ENCODE results near the gene GDF9.

Gene GDF9

DNA sequence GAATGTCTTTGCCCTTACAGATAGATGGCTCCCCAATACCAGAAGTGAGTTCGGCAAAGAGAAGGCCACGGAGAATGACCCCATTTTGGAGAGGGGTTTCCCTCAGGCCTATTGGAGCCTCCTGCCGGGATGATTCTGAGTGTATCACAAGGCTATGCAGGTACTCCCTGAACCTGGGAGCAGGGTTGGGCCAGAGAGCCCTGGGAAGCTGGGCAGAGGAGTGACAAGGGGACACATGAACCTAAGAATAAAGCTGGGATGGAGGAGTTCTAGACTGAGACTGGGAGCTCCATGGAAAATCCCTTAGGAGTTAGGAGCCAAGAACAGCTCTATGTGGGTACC is 7.6 kb upstream of the GDF9 start:
- no peak for DNase-seq (ENCODE audit: low read depth in 2 of 2)
- TF ChIP-seq, protein P1, sequence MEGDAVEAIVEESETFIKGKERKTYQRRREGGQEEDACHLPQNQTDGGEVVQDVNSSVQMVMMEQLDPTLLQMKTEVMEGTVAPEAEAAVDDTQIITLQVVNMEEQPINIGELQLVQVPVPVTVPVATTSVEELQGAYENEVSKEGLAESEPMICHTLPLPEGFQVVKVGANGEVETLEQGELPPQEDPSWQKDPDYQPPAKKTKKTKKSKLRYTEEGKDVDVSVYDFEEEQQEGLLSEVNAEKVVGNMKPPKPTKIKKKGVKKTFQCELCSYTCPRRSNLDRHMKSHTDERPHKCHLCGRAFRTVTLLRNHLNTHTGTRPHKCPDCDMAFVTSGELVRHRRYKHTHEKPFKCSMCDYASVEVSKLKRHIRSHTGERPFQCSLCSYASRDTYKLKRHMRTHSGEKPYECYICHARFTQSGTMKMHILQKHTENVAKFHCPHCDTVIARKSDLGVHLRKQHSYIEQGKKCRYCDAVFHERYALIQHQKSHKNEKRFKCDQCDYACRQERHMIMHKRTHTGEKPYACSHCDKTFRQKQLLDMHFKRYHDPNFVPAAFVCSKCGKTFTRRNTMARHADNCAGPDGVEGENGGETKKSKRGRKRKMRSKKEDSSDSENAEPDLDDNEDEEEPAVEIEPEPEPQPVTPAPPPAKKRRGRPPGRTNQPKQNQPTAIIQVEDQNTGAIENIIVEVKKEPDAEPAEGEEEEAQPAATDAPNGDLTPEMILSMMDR (IDR thresholded peaks at IDR 0.05; ENCODE audit: low read depth, low read length) = no peak
- H3K4me3 ChIP-seq (replicated peaks in 1 of 2; ENCODE audit: low read depth in 2 of 2, low read length in 2 of 2) = no peak overlapping the region

DNA sequence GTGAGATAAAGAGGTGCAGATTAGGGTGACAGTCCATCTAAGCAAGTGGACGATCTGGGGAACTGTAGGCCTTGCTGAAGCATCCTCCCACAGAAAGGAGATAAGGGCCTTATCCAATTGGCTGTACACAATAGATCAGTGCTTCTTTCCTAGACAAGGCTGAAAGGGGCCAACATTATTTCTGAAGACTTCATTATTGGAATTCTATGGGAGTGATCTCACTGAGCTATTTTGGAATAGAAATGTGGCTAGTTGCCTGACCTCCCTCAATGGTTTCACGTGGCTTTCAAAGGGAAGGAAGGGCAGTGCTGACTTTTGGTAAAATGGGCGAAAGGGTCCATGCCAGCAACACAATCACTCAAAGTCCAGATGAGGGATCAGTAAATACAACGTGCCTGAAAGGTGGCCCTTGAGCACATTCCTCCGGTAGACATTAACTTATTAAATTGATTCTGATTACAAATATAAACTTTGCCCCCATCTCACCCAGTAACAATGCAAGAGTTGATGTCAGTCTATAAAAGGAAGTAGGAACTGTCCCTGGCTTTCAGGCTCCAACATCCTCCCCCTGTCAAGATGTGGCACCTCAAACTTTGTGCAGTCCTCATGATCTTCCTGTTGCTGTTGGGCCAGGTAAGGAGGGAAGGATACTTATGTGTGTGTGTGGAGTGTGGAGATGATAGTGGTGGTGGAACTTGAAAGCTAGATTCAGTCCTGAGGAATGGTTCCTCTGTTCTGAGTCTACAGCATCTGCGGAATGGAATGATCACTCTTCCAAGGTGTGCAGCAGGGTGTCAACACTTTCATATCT is 7.1 kb upstream of the GDF9 start, which contains the start of gene LEAP2:
Gene LEAP2 (plus strand): TSS at position 550 of the 811 bp plus-strand sequence. CDS start 27 bp downstream, at position 577.
- DNase-seq (ENCODE audit: low read depth in 2 of 2) = no peak
- no peak within 1 kb of the TSS for H3K4me3 ChIP-seq (replicated peaks in 1 of 2; ENCODE audit: low read depth in 2 of 2, low read length in 2 of 2)
- TF ChIP-seq, protein P1 (IDR thresholded peaks at IDR 0.05; ENCODE audit: low read depth, low read length) = no peak

DNA sequence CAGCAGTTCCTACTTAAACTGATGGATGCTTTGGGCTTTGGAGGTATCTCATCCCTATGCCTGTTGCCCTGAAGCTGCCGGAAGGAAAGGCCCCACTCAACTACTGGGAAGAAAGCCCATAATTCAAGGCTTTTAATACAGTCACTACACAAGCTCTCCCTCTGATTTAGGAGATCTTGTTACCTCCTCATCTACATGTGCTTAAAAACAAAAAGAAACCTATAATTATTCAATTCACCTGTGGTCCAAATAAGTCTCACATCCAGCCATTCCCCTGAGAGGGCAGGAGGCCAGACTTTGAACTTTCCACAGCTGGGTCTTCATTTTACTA is 6.5 kb upstream of the GDF9 start:
- DNase-seq (ENCODE audit: low read depth in 2 of 2) = no peak
- H3K4me3 ChIP-seq (replicated peaks in 1 of 2; ENCODE audit: low read depth in 2 of 2, low read length in 2 of 2) = no peak overlapping the region
- TF ChIP-seq, protein P1 (IDR thresholded peaks at IDR 0.05; ENCODE audit: low read depth, low read length) = no peak

DNA sequence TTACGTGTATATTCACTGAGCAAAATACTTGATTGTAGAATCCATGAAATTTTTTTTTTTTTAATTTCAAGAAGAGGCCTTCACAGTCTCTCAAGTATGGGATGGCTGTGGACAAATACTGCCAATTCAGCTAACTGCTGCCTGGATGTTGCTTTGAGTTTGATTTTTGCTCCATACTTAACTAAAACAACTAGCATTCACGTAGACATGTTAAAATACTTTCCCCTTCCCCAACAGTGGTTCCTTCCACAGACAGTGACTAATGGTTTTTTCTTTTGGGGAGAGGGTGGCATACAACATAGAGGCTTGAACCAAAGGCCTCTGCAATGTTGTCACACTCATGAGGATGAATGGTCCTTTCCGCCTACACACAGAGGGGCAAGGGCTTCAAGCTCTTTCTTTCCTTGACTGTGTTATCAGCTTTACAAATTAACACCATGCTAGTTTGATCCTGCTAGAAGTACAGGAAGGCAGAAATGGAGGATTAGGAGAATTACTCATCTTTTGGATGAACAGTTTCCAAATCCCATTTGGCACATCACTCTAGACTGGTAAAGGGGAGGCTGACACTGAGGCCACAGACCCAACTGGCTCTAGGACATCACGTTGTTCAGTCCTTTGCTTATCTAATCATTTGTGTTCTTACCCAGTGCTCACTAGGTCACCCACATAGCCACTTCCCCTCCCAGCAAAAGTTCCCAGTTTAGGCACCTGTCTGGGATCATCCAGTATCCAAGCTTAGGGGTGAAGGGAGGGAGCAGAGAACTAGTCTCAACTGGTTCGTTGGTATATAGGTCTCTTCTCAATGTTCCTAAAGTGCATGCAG is 5.4 kb upstream of the GDF9 start:
- TF ChIP-seq, protein P1 (IDR thresholded peaks at IDR 0.05; ENCODE audit: low read depth, low read length) = no peak
- DNase-seq (ENCODE audit: low read depth in 2 of 2) = no peak
- no peak overlapping the region for H3K4me3 ChIP-seq (replicated peaks in 1 of 2; ENCODE audit: low read depth in 2 of 2, low read length in 2 of 2)

DNA sequence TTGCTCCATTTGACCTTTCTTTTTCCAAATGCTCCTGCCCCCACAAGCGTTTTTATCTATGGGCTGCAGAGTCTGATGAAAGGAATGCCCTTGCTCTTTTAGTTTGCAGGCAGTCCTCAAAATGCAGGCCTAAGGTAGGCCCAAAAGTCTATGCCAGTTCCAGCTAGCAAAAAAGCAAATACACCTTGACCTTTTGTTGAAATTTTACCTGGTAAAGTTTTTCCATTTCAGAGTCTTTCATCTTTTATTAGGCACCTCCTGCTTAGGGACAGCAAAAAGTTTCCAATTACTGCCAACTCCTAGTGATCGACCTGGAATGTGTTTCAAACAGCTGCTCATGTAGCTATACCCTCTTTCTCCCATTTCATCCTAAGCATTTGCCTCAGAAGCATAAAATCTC is 4.5 kb upstream of the GDF9 start:
- no peak overlapping the region for H3K4me3 ChIP-seq (replicated peaks in 1 of 2; ENCODE audit: low read depth in 2 of 2, low read length in 2 of 2)
- DNase-seq (ENCODE audit: low read depth in 2 of 2) = no peak
- TF ChIP-seq, protein P1 (IDR thresholded peaks at IDR 0.05; ENCODE audit: low read depth, low read length) = no peak

DNA sequence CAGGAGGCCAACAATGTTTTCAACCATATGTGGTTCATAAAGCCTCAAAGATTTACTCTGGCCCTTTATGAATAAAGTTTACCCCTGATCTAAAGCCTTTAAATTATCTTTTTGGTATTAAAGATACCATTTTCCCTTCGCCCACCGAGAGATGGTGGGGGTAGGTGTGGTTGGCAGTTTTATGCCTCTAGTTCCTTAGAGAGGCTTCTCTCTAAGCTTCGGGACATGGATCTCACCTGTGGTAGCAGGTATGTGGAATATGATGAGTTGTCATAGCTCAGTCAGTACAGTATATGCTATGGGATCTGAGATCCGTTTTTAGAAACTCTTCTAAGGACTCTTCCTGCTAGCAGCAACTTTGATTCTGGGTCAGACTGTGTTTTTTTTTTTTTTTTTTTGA is 2.5 kb upstream of the GDF9 start:
- no peak for DNase-seq (ENCODE audit: low read depth in 2 of 2)
- TF ChIP-seq, protein P1 (IDR thresholded peaks at IDR 0.05; ENCODE audit: low read depth, low read length) = no peak
- no peak overlapping the region for H3K4me3 ChIP-seq (replicated peaks in 1 of 2; ENCODE audit: low read depth in 2 of 2, low read length in 2 of 2)

Measured in cardiac fibroblast (primary cell).